Smooth muscle cell (in vitro differentiated cells): Measurements from ENCODE around the gene CALHM6. TPM values are rescaled to one million over a fixed set of nuclear protein-coding genes. Genes with fewer than 3 reads are reported as not detected.
A peak's percentile ranks its signal among the peaks of the same experiment; 100 is the strongest.

Experiments
- DNase-seq: peaks from one replicate; lab custom pipeline; 2025; ENCODE audit not compliant: unreplicated experiment; lab: John Stamatoyannopoulos, UW
- H2AFZ ChIP-seq: fragments of 200-600 bp; sonication (generic); 2 replicates; pipeline ENCODE4 v1.6.0; 2016; ENCODE audit warnings: antibody characterized with exemption, low read depth, mild to moderate bottlenecking
- H3F3A ChIP-seq: fragments of 200-600 bp; sonication (generic); 2 replicates; pipeline ENCODE4 v1.6.0; 2017; ENCODE audit warnings: antibody characterized with exemption, low read depth
- H3K27ac ChIP-seq: fragments of 200-600 bp; sonication (generic); 2 replicates; pipeline ENCODE4 v1.5.1; 2016; ENCODE audit warnings: low read depth, mild to moderate bottlenecking
- H3K27me3 ChIP-seq: fragments of 200-600 bp; sonication (generic); 2 replicates; pipeline ENCODE4 v1.6.1; 2016; ENCODE audit warnings: low read depth, mild to moderate bottlenecking
- H3K36me3 ChIP-seq: fragments of 200-600 bp; sonication (generic); 2 replicates; pipeline ENCODE4 v1.5.1; 2016; ENCODE audit warnings: low read depth
- H3K4me1 ChIP-seq: fragments of 200-600 bp; sonication (generic); 2 replicates; pipeline ENCODE4 v1.5.1; 2016; ENCODE audit warnings: low read depth
- H3K4me2 ChIP-seq: fragments of 200-600 bp; sonication (generic); 2 replicates; pipeline ENCODE4 v1.6.0; 2016; ENCODE audit warnings: mild to moderate bottlenecking
- H3K4me3 ChIP-seq: fragments of 200-600 bp; sonication (generic); 2 replicates; pipeline ENCODE4 v1.5.1; 2016; ENCODE audit warnings: mild to moderate bottlenecking
- H3K79me2 ChIP-seq: fragments of 200-600 bp; sonication (generic); 2 replicates; pipeline ENCODE4 v1.6.0; 2016; ENCODE audit warnings: low read depth, mild to moderate bottlenecking
- H3K9ac ChIP-seq: fragments of 200-600 bp; sonication (generic); 2 replicates; pipeline ENCODE4 v1.6.0; 2016; ENCODE audit warnings: low read depth
- H3K9me3 ChIP-seq: fragments of 200-600 bp; sonication (generic); replicated peaks from 2 replicates; pipeline ENCODE4 v1.5.1; 2016; ENCODE audit warnings: low read depth
- H4K20me1 ChIP-seq: fragments of 200-600 bp; sonication (generic); 2 replicates; pipeline ENCODE4 v1.6.0; 2016; ENCODE audit warnings: low read depth
- WGBS: methylation state at CpG from one replicate; pipeline ENCODE4 v1.1.7; 2016; ENCODE audit warnings: low lambda C conversion rate; 5-methylcytosine and 5-hydroxymethylcytosine counted together
- polyA plus RNA-seq: library from polyadenylated mRNA; unstranded; fragments of >200 nt; fragmentation: Nextera tagmentation; extraction: Ambion mirVana; gene quantifications from 2 replicates; pipeline ENCODE4 v1.2.1, GENCODE V29; 2016
- total RNA-seq: library from RNA; depleted of rRNA; stranded (reverse); fragments of >200 nt; gene quantifications from 2 replicates; pipeline ENCODE4 v1.2.3, GENCODE V29; 2014
- TF ChIP-seq, protein P1 (sequence below): fragments of 200-600 bp; sonication (generic); IDR thresholded peaks from 2 replicates; pipeline ENCODE4 v1.5.1; 2017; ENCODE audit warnings: borderline replicate concordance, mild to moderate bottlenecking, antibody characterized with exemption; ENCODE audit not compliant: insufficient read depth, poor library complexity, severe bottlenecking

CALHM6 gene
- total and polyA plus RNA-seq, 2 experiments from 2014 or later: 4.6 to 5.1 TPM

DNA sequence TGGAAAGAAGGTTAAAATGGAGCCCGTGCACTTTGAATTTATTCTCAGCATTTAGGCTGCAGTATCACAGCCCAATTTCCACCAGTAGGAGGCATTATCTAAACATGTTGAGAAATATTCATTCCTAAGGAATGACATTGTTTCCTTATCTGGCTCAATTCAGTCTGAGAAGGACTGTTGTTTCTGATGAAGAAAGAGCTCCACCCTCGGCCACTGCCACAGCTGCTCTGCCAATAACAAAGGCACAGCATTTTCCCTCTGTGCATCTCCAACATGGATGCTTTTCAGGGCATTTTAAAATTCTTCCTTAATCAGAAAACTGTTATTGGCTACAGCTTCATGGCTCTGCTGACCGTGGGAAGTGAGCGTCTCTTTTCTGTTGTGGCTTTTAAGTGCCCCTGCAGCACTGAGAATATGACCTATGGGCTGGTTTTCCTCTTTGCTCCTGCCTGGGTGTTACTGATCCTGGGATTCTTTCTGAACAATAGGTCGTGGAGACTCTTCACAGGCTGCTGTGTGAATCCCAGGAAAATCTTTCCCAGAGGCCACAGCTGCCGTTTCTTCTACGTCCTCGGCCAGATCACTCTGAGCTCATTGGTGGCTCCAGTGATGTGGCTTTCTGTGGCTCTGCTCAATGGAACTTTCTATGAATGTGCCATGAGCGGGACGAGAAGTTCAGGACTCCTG is 50.4 kb downstream of the CALHM6 start, which contains the start of gene CALHM5:
Gene CALHM5, plus strand, starts transcription at position 216 of the 687 bp plus-strand sequence. Its CDS starts 58 bp downstream, at position 274.
- TF ChIP-seq, protein P1, sequence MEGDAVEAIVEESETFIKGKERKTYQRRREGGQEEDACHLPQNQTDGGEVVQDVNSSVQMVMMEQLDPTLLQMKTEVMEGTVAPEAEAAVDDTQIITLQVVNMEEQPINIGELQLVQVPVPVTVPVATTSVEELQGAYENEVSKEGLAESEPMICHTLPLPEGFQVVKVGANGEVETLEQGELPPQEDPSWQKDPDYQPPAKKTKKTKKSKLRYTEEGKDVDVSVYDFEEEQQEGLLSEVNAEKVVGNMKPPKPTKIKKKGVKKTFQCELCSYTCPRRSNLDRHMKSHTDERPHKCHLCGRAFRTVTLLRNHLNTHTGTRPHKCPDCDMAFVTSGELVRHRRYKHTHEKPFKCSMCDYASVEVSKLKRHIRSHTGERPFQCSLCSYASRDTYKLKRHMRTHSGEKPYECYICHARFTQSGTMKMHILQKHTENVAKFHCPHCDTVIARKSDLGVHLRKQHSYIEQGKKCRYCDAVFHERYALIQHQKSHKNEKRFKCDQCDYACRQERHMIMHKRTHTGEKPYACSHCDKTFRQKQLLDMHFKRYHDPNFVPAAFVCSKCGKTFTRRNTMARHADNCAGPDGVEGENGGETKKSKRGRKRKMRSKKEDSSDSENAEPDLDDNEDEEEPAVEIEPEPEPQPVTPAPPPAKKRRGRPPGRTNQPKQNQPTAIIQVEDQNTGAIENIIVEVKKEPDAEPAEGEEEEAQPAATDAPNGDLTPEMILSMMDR: peak; percentile 47
- peak within 1 kb of the TSS; percentile 90 for H3K4me2 ChIP-seq
- H3K9ac ChIP-seq: peak within 1 kb of the TSS; percentile 53
- H3K9me3 ChIP-seq: no peaks in the 10 kb centered on the region
- H3K4me1 ChIP-seq: peaks cover 16% of the 10 kb centered on the region
- H3K79me2 ChIP-seq: peaks cover 9% of the 10 kb centered on the region
- no peaks in the 10 kb centered on the region for H3F3A ChIP-seq
- H3K27me3 ChIP-seq: no peaks in the 10 kb centered on the region
- peak within 1 kb of the TSS; percentile 88 for H2AFZ ChIP-seq
- 20% methylated on average over 10 of the region's 10 CpGs for WGBS
- no peaks in the 10 kb centered on the region for H3K36me3 ChIP-seq
- H4K20me1 ChIP-seq: no peaks in the 10 kb centered on the region
- DNase-seq: no peak
- peak within 1 kb of the TSS; percentile 82 for H3K27ac ChIP-seq
- peak within 1 kb of the TSS; percentile 45 for H3K4me3 ChIP-seq

DNA sequence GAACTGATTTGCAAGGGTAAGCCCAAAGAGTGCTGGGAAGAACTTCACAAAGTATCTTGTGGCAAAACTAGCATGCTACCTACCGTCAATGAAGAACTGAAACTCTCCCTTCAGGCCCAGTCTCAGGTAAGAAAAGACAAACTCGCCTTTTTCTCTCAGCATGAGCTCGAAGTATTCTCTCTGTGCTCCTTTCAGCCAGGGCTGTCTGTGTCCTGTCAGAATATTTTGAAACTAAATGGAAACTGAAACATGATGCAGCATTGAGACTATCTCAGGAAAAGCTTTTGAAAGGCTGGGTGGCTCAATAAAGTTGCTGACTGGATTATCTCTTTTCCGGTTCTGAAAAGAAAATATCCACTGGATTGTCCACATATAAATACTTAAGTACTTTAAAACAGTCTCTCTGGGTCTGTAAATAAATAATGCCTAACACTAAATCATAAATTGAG is 51.0 kb downstream of the CALHM6 start:
- H3K9ac ChIP-seq: peak overlapping the region; percentile 53
- no peaks in the 10 kb centered on the region for H3K36me3 ChIP-seq
- no peaks in the 10 kb centered on the region for H3F3A ChIP-seq
- H3K4me1 ChIP-seq: peaks cover 16% of the 10 kb centered on the region
- peak overlapping the region; percentile 90 for H3K4me2 ChIP-seq
- peak overlapping the region; percentile 88 for H2AFZ ChIP-seq
- peak overlapping the region; percentile 82 for H3K27ac ChIP-seq
- peaks cover 9% of the 10 kb centered on the region for H3K79me2 ChIP-seq
- no peak for DNase-seq
- no peaks in the 10 kb centered on the region for H3K9me3 ChIP-seq
- peak overlapping the region; percentile 45 for H3K4me3 ChIP-seq
- H4K20me1 ChIP-seq: no peaks in the 10 kb centered on the region
- WGBS: 39% methylated on average over 4 of the region's 4 CpGs
- no peaks in the 10 kb centered on the region for H3K27me3 ChIP-seq
- TF ChIP-seq, protein P1: no peak

DNA sequence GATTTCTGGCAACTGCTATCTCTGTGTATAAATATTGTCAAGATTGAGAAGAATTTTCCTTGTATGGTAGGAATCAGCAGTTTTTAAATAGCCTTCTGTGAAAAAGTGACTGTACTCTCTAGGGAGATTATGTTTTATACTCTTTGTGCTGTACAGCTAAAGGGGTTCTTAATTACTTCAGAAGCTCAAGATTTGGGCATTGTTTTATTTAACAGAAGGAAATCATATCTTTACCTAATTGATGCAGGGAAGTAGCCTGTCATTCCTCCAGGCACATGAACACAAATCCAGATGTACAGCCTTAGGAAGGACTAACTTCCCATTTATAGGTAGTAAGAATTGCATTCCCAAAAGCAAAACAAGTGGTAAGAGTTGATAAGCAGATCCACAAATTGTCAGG is 51.6 kb downstream of the CALHM6 start:
- Histone ChIP-seq H3K9me3 (no peaks in the 10 kb centered on the region), H3K27me3 (no peaks in the 10 kb centered on the region), H3K36me3 (no peaks in the 10 kb centered on the region), H3F3A (no peaks in the 10 kb centered on the region), H3K4me1 (peaks cover 16% of the 10 kb centered on the region), H2AFZ (peak overlapping the region; percentile 88), H4K20me1 (no peaks in the 10 kb centered on the region), H3K9ac (peak overlapping the region; percentile 53), H3K4me3 (peak overlapping the region; percentile 45), H3K79me2 (peaks cover 9% of the 10 kb centered on the region), H3K4me2 (peak overlapping the region; percentile 90), H3K27ac (peak overlapping the region; percentile 82)
- TF ChIP-seq, protein P1: no peak
- no peak for DNase-seq

Other genes with a start within 250 kb of the CALHM6 start
- 25.3 and 29.5 TPM in 2 replicates for gene TSPYL4, start 207.3 kb upstream of the CALHM6 start, total RNA-seq
- gene TSPYL4, start 207.3 kb upstream of the CALHM6 start, polyA plus RNA-seq: 14.7 and 15.1 TPM in 2 replicates
- gene TSPYL1, start 181.4 kb upstream of the CALHM6 start, total RNA-seq: 45.0 and 51.4 TPM in 2 replicates
- gene TSPYL1, start 181.4 kb upstream of the CALHM6 start, polyA plus RNA-seq: 17.2 and 17.9 TPM in 2 replicates
- gene DSE, start 90.4 kb upstream of the CALHM6 start, total RNA-seq: 76.2 and 93.1 TPM in 2 replicates
- 35.0 and 38.6 TPM in 2 replicates for gene DSE, start 90.4 kb upstream of the CALHM6 start, polyA plus RNA-seq
- 3.9 and 4.8 TPM in 2 replicates for gene CALHM5, start 50.3 kb downstream of the CALHM6 start, total RNA-seq
- gene CALHM5, start 50.3 kb downstream of the CALHM6 start, polyA plus RNA-seq: 1.9 and 2.1 TPM in 2 replicates
- not detected in 2 replicates for gene TRAPPC3L, start 84.3 kb downstream of the CALHM6 start, total RNA-seq
- 0.11 TPM in 1 of 2 replicates, not detected in the other for gene TRAPPC3L, start 84.3 kb downstream of the CALHM6 start, polyA plus RNA-seq
- not detected in 2 replicates for gene CALHM4, start 92.4 kb downstream of the CALHM6 start, total RNA-seq
- not detected in 2 replicates for gene CALHM4, start 92.4 kb downstream of the CALHM6 start, polyA plus RNA-seq
- gene RWDD1, start 110.1 kb downstream of the CALHM6 start, total RNA-seq: 58.5 and 69.4 TPM in 2 replicates
- gene RWDD1, start 110.1 kb downstream of the CALHM6 start, polyA plus RNA-seq: 64.0 and 66.1 TPM in 2 replicates
- gene RSPH4A, start 155.1 kb downstream of the CALHM6 start, total RNA-seq: 0.22 and 0.49 TPM in 2 replicates
- gene RSPH4A, start 155.1 kb downstream of the CALHM6 start, polyA plus RNA-seq: 0.24 TPM in 1 of 2 replicates, not detected in the other
- 18.2 and 24.7 TPM in 2 replicates for gene ZUP1, start 207.4 kb downstream of the CALHM6 start, total RNA-seq
- 11.4 and 13.6 TPM in 2 replicates for gene ZUP1, start 207.4 kb downstream of the CALHM6 start, polyA plus RNA-seq
- gene KPNA5, start 219.8 kb downstream of the CALHM6 start, total RNA-seq: 15.5 and 19.2 TPM in 2 replicates
- 1.6 and 1.8 TPM in 2 replicates for gene KPNA5, start 219.8 kb downstream of the CALHM6 start, polyA plus RNA-seq